Omental fat pad (tissue), 4 donors: Measurements from ENCODE around the gene TFPI2. TPM values are rescaled to one million over a fixed set of nuclear protein-coding genes. Genes with fewer than 3 reads are reported as not detected.

Experiments
- ATAC-seq: fragments of 150-250 bp; one replicate; pipeline ENCODE4 v1.9.1; 2016; ENCODE audit warnings: mild to moderate bottlenecking, moderate library complexity; ENCODE audit not compliant: low FRiP score
- DNase-seq: peaks from one replicate; pipeline ENCODE4 v3.0.0-alpha.2; 2019; ENCODE audit warnings: low spot score
- total RNA-seq, 4 donors: library from RNA; depleted of rRNA; stranded (reverse); fragments of >200 nt; gene quantifications; one replicate each; pipeline ENCODE4 v1.1.0, GENCODE V29; 2016
- TF ChIP-seq, protein P1 (sequence below), 3 donors: fragments of 450-650 bp; IDR thresholded peaks; one replicate each; pipeline ENCODE4 v1.5.1; 2016 to 2017; ENCODE audit warnings: antibody characterized with exemption in 3 of 3, mild to moderate bottlenecking in 3 of 3, moderate library complexity in 2 of 3

Gene TFPI2
- total RNA-seq, 4 donors from 2014 or later, result 16.2 to 181 (median 81.7) TPM

GRCh38 chr7:93862651-93863050 is 27.9 kb downstream of the TFPI2 start:
- TF ChIP-seq, protein P1, sequence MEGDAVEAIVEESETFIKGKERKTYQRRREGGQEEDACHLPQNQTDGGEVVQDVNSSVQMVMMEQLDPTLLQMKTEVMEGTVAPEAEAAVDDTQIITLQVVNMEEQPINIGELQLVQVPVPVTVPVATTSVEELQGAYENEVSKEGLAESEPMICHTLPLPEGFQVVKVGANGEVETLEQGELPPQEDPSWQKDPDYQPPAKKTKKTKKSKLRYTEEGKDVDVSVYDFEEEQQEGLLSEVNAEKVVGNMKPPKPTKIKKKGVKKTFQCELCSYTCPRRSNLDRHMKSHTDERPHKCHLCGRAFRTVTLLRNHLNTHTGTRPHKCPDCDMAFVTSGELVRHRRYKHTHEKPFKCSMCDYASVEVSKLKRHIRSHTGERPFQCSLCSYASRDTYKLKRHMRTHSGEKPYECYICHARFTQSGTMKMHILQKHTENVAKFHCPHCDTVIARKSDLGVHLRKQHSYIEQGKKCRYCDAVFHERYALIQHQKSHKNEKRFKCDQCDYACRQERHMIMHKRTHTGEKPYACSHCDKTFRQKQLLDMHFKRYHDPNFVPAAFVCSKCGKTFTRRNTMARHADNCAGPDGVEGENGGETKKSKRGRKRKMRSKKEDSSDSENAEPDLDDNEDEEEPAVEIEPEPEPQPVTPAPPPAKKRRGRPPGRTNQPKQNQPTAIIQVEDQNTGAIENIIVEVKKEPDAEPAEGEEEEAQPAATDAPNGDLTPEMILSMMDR (IDR thresholded peaks at IDR 0.05), result no peak
- no peak for ATAC-seq
- DNase-seq, result no peak

DNA sequence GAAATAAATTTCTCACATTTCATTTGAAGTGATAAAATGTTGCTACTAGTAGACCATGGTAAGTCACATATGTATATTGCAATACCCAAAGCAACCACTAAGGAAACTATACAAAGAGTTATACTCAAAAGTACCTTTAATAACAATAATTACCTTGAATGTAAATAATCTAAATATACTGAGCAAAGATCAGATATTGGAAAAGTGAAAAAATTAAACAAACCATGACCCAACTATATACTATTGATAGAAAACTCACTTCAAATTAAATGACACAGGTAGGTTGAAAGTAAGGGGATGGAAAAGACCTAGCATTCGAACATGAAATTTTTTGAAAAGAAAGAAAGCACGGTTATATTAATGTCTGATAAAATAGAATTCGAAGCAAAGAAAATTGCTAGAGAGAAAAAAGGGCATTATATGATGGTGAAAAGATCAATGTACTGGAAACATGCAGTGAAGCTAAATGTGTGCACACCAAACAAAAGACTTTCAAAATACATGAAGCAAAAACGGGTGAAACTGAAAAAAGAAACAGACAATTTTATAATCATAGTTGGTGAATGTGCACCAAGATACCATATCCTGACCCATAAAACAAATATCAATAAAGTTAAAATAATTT is 29.1 kb downstream of the TFPI2 start:
- DNase-seq, result no peak

GRCh38 chr7:93860261-93860660 is 30.3 kb downstream of the TFPI2 start:
- ATAC-seq (no peak), DNase-seq (no peak)
- TF ChIP-seq, protein P1 (IDR thresholded peaks at IDR 0.05), result no peak

More for the DNA sequence above, 29.1 kb downstream of the TFPI2 start:
- ATAC-seq, result no peak
- TF ChIP-seq, protein P1 (IDR thresholded peaks at IDR 0.05), result no peak

DNA sequence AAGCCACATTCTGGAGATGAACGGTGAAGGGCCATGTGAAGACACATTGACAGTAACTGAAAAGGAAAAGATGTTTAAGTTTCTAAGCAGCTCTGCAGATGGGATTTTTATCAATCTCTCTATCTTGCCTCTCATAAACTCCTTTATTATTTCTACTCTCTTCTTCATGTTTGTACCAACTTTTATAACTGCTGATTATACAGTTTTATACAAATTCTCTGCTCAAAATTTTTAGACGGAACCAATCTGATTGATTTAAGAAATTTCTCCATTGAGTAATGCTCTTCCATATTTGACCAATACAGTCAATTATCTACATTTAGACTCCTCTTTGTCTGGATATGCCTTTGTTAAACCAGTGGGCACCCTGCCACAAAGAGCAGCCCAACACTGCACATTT is 31.7 kb downstream of the TFPI2 start:
- ATAC-seq (no peak), DNase-seq (no peak)
- TF ChIP-seq, protein P1 (IDR thresholded peaks at IDR 0.05), result no peak

DNA sequence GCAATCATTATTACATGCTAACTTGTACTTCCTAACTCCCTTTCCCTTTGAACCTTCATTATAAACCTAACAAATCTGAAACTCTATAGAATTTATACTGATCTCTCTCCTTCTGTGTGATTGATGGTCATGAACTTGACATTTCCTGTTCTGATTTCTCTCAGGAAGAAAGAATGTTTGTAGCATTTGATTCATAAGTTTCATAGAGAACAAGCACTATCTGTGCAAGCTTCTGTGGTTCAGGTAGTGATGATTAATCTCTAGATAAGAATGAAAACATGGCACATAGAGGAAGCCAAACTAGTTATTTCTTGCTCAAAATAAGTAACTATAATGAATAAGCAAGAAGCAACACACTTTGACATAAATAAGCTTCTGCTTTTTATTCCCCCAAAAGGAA is 34.2 kb downstream of the TFPI2 start:
- DNase-seq, result no peak
- ATAC-seq, result no peak
- TF ChIP-seq, protein P1 (IDR thresholded peaks at IDR 0.05), result no peak

DNA sequence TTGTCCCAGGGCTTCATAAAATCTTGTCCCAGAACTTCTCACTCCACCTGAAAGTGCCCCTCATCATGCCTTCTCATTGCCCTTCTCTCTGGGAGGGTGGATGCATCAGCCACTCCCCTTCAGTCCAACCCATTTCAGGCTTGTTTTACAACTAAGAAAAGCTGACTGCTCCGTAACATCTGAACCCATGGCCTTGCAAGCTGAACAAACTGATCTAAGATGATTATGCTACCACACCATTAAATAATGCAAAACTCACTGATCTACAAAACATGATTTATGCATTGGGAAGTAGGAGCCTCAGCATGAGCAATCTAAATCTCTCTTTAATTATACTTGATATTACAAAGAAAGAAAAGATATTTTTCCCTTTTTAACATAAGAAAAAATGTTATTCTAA is 34.8 kb downstream of the TFPI2 start:
- ATAC-seq (no peak), DNase-seq (no peak)
- TF ChIP-seq, protein P1 (IDR thresholded peaks at IDR 0.05), result no peak

- ATAC-seq (no peak), DNase-seq (no peak)
- TF ChIP-seq, protein P1 (IDR thresholded peaks at IDR 0.05), result no peak
Measured at GRCh38 chr7:93854480-93854879, 36.1 kb downstream of the TFPI2 start.
